GM19193 (cell line): Measurements from ENCODE around the gene PALB2.

Experiments used
- POLR2A ChIP-seq: IDR thresholded peaks from 4 replicates; pipeline ENCODE4 v1.6.1; 2011; ENCODE audit not compliant: insufficient read depth, insufficient read length; ENCODE audit errors: extremely low read depth

Gene PALB2

DNA sequence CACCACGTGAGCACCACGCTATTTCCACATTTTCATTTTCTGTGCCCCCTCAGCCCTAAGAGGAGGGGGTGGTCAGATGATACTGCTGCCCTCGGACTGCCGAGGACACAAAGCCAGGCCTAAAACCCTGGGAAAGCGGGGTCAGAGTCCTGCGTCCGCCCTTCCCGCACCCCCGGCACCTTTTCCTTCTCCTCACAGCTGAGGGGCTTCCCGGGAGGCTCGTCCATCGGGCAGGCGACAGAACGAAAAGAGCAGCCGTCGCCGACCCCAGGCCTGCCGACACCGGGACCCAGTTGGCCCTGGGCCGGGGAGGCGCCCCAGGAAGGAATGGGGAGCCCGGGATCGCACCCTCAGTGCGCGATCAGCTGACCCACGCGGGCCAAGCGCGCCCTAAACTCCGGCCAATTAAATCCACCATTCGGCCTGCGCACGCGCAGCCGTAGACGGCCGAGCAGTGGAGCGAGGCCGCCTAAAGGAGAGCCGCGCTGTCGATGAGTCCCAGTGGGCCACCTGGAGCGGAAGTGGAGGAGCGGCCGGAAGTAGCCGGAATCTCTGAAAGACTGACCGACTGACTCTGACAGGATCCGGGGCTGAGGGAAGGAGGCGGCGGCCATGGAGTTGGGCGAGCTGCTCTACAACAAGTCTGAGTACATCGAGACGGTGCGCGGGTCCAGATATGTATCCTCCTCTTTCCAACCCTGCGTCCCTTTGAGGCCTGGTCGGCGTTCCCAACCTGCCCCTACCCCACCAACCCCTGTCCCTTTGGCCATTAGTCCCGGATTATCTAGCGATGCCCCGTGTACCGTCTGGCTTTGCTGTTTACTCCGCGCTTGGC, at the start of gene PALB2, which contains the start of gene DCTN5:
PALB2 (minus strand) TSS at position 380 of the 835 bp plus-strand sequence; CDS start at position 227, 153 bp downstream.
DCTN5 (plus strand) TSS at position 536 of the 835 bp plus-strand sequence; CDS start at position 613, 77 bp downstream.
- peak; percentile 84 for TF ChIP-seq POLR2A

GRCh38 chr16:23689442-23690187, 48.5 kb upstream of the PALB2 start:
- no peak for TF ChIP-seq POLR2A

DNA sequence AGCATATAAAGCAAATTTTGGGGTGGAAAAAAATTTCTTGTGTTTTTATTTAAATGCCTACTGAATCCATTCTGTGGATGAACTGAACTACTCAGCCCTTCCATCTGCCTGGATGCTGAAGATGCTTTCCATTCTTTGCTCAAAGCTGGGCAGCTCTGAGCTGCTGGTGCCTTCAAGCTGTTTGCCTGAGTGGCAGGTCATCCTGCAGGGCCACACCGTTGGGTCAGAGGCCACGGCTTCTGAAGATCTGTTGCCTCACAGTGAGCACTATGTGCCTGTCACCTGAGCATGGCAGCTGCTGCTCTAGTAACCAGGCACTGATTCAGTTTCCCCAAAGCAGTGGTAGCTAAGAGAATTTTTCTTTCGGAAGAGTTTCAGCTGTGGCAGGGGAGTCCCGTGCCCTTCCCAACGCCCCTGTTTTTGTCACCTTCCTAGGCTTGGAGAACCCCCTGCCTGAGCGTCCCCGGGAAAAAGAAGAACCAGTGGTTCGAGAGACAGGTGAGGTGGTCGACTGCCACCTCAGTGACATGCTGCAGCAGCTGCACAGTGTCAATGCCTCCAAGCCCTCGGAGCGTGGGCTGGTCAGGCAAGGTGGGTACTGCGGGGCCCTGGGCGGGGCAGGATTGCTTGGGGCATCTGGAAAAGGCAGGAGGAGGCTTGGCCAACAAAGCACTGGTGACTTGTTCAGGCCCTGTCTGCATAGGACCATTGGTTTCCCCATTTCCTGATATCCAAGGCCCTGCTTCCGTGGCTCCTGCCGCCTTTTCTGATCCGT, 46.1 kb upstream of the PALB2 start:
- no peak for TF ChIP-seq POLR2A

DNA sequence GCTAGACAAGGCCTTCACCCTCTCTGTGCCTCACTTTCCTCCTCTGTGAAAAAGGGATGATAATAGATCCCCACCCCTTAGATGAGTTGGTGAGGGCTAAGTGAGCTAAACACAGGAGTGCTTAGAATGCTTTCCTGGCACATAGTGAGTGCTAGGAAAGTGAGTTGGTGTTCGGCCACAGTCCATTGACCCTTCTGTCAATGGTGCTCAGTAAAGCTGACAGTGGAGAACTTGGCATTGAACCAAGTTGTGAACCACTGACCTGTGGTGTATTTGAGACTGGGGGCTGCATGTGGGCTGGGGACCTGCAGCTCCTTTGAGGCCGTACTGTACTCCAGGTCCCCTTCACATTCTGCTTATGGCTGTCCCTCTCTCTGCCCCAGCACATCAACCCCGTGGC, 42.4 kb upstream of the PALB2 start:
- TF ChIP-seq POLR2A = no peak

- no peak for TF ChIP-seq POLR2A
These were observed 41.1 kb upstream of the PALB2 start for GRCh38 chr16:23682181-23682580.

- TF ChIP-seq POLR2A = no peak
These were observed 38.9 kb upstream of the PALB2 start for GRCh38 chr16:23679986-23680336.

GRCh38 chr16:23679274-23679985, 38.3 kb upstream of the PALB2 start:
- no peak for TF ChIP-seq POLR2A

- TF ChIP-seq POLR2A = peak; percentile 67
These were observed 37.5 kb upstream of the PALB2 start, which contains the start of gene PLK1 for GRCh38 chr16:23678430-23679273. Gene PLK1, plus strand, starts transcription at chr16:23678889. Its CDS starts 44 bp downstream, at chr16:23678933.

- TF ChIP-seq POLR2A = no peak
These were observed 35.9 kb upstream of the PALB2 start for GRCh38 chr16:23676924-23677480.

- TF ChIP-seq POLR2A = no peak
These were observed 33.0 kb upstream of the PALB2 start for GRCh38 chr16:23673971-23674614.

DNA sequence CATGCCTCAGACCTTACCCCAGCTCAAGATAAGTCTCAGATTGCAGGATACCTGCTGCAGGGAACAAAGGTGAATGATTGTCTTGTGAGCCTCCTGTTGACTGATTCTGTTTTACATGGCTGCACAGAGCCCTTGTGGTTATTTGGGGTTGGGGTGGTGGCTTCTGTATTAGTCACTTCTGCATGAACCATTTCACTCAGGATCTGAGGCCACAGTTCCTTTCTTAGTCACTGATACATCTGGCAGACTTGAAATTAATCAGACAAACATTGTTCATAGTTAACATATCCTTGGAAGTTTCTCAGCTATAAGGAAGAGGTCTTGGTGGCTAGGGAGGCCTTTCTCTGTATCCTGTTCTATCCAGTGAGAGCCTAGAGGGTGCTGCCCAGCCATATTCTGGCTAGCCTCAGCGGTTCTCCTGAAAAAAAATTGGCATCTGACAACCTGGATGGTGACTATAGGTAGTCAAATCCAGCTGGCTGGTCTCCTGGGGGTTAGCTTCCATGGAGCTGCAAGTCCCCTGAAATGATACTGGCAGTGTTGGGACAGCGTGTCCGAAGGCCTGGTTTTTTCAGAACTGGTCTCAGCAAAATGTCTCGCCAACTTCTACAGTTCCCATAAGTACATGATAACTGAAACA, 29.1 kb upstream of the PALB2 start:
- no peak for TF ChIP-seq POLR2A

GRCh38 chr16:23668873-23669272, 27.8 kb upstream of the PALB2 start:
- TF ChIP-seq POLR2A = no peak
